MM.1S (cell line): ENCODE results near the gene TMEM125.

Experiments
- DNase-seq: peaks from one replicate; pipeline ENCODE4 v3.0.0-alpha.2; 2015
- H2AFZ ChIP-seq: fragments of 300-600 bp; sonication (generic); 2 replicates; pipeline ENCODE4 v1.6.0; 2016; ENCODE audit warnings: antibody characterized with exemption, low read length
- H3F3A ChIP-seq: fragments of 300-600 bp; sonication (generic); 2 replicates; pipeline ENCODE4 v1.6.1; 2016; ENCODE audit warnings: mild to moderate bottlenecking, antibody characterized with exemption, low read length, moderate library complexity, mixed read lengths; ENCODE audit not compliant: insufficient read depth
- H3K27ac ChIP-seq: fragments of 300-600 bp; sonication (generic); 2 replicates; pipeline ENCODE4 v1.5.1; 2016; ENCODE audit warnings: mild to moderate bottlenecking, low read length
- H3K27me3 ChIP-seq: fragments of 300-600 bp; sonication (generic); replicated peaks from 2 replicates; pipeline ENCODE4 v1.6.0; 2016; ENCODE audit warnings: low read length; ENCODE audit not compliant: insufficient read depth
- H3K36me3 ChIP-seq: fragments of 300-600 bp; sonication (generic); replicated peaks from 2 replicates; pipeline ENCODE4 v1.6.1; 2016; ENCODE audit warnings: mild to moderate bottlenecking, low read length, mixed read lengths; ENCODE audit not compliant: insufficient read depth
- H3K4me1 ChIP-seq: fragments of 300-600 bp; sonication (generic); 2 replicates; pipeline ENCODE4 v1.6.1; 2016; ENCODE audit warnings: low read length, mixed read lengths
- H3K4me2 ChIP-seq: fragments of 300-600 bp; sonication (generic); 2 replicates; pipeline ENCODE4 v1.6.0; 2016; ENCODE audit warnings: low read depth, low read length
- H3K4me3 ChIP-seq: fragments of 300-600 bp; sonication (generic); 2 replicates; pipeline ENCODE4 v1.5.1; 2016; ENCODE audit warnings: low read length, mixed read lengths
- H3K79me2 ChIP-seq: fragments of 300-600 bp; sonication (generic); 2 replicates; pipeline ENCODE4 v1.6.1; 2016; ENCODE audit warnings: mixed run types, low read length, mixed read lengths
- H3K9ac ChIP-seq: fragments of 300-600 bp; sonication (generic); 2 replicates; pipeline ENCODE4 v1.6.1; 2016; ENCODE audit warnings: low read length, mixed read lengths
- H3K9me2 ChIP-seq: fragments of 300-600 bp; sonication (generic); replicated peaks from 2 replicates; pipeline ENCODE4 v1.6.1; 2016; ENCODE audit warnings: mild to moderate bottlenecking, low read length, mixed read lengths; ENCODE audit not compliant: insufficient read depth
- H3K9me3 ChIP-seq: fragments of 300-600 bp; sonication (generic); replicated peaks from 2 replicates; pipeline ENCODE4 v1.6.1; 2016; ENCODE audit warnings: mild to moderate bottlenecking, low read length, mixed read lengths; ENCODE audit not compliant: insufficient read depth
- H4K20me1 ChIP-seq: fragments of 300-600 bp; sonication (generic); 2 replicates; pipeline ENCODE4 v1.6.1; 2016; ENCODE audit warnings: mild to moderate bottlenecking, low read length, moderate library complexity, mixed read lengths; ENCODE audit not compliant: insufficient read depth
- CTCF ChIP-seq: fragments of 300-600 bp; sonication (generic); IDR thresholded peaks from 2 replicates; pipeline ENCODE4 v1.5.1; 2016; ENCODE audit warnings: antibody characterized with exemption, low read length, mixed read lengths
- EZH2 ChIP-seq: fragments of 300-600 bp; sonication (generic); optimal IDR thresholded peaks from 2 replicates; pipeline ENCODE3; 2017; ENCODE audit warnings: low read depth, mild to moderate bottlenecking, antibody characterized with exemption, low read length, mixed read lengths
- EZH2phosphoT487 ChIP-seq: fragments of 300-600 bp; sonication (generic); IDR thresholded peaks from 2 replicates; pipeline ENCODE4 v1.6.1; 2018; ENCODE audit warnings: antibody characterized with exemption, low read length

The TMEM125 gene

GRCh38 chr1:43288785-43289706 lies 19.3 kb downstream of the TMEM125 start:
- TF ChIP-seq EZH2: no peak
- TF ChIP-seq CTCF: no peak
- TF ChIP-seq EZH2phosphoT487: no peak
- no peaks in the 10 kb centered on the region for H3K27me3 ChIP-seq
- H3F3A ChIP-seq: no peaks in the 10 kb centered on the region
- no peaks in the 10 kb centered on the region for H3K79me2 ChIP-seq
- H4K20me1 ChIP-seq: no peaks in the 10 kb centered on the region
- no peaks in the 10 kb centered on the region for H3K36me3 ChIP-seq
- H3K9me3 ChIP-seq: no peaks in the 10 kb centered on the region
- H3K4me1 ChIP-seq: no peaks in the 10 kb centered on the region
- H3K4me2 ChIP-seq: no peak overlapping the region
- H3K9me2 ChIP-seq: no peaks in the 10 kb centered on the region
- DNase-seq: no peak
- H3K27ac ChIP-seq: no peak overlapping the region
- H2AFZ ChIP-seq: no peak overlapping the region
- no peak overlapping the region for H3K4me3 ChIP-seq
- H3K9ac ChIP-seq: no peak overlapping the region

- Histone ChIP-seq H3K4me2 (no peak overlapping the region), H3K4me3 (no peak overlapping the region), H2AFZ (no peak overlapping the region), H3K9ac (no peak overlapping the region), H3F3A (0 out of 2 replicates have a peak, but pooled peaks cover 3% of the 10 kb centered on the region), H3K36me3 (no peaks in the 10 kb centered on the region), H3K4me1 (no peaks in the 10 kb centered on the region), H3K27me3 (no peaks in the 10 kb centered on the region), H3K79me2 (no peaks in the 10 kb centered on the region), H3K9me2 (no peaks in the 10 kb centered on the region), H3K9me3 (no peaks in the 10 kb centered on the region), H4K20me1 (no peaks in the 10 kb centered on the region), H3K27ac (no peak overlapping the region)
- no peak for DNase-seq
- TF ChIP-seq EZH2 (no peak), CTCF (no peak), EZH2phosphoT487 (no peak)
Observed at GRCh38 chr1:43292216-43292615, 22.4 kb downstream of the TMEM125 start.

- no peaks in the 10 kb centered on the region for H3K9me3 ChIP-seq
- no peak for DNase-seq
- no peak overlapping the region for H3K27ac ChIP-seq
Observed at GRCh38 chr1:43292679-43293078, 22.9 kb downstream of the TMEM125 start.

More at GRCh38 chr1:43292679-43293078, 22.9 kb downstream of the TMEM125 start:
- no peaks in the 10 kb centered on the region for H3K79me2 ChIP-seq
- 0 out of 2 replicates have a peak, but pooled peaks cover 3% of the 10 kb centered on the region for H3F3A ChIP-seq
- no peak overlapping the region for H3K9ac ChIP-seq
- no peaks in the 10 kb centered on the region for H3K9me2 ChIP-seq
- no peaks in the 10 kb centered on the region for H3K27me3 ChIP-seq
- no peak for TF ChIP-seq CTCF
- TF ChIP-seq EZH2phosphoT487: no peak
- no peak for TF ChIP-seq EZH2
- no peak overlapping the region for H3K4me2 ChIP-seq
- H3K36me3 ChIP-seq: no peaks in the 10 kb centered on the region
- no peak overlapping the region for H3K4me3 ChIP-seq
- no peak overlapping the region for H2AFZ ChIP-seq
- no peaks in the 10 kb centered on the region for H4K20me1 ChIP-seq
- no peaks in the 10 kb centered on the region for H3K4me1 ChIP-seq
